Ishikawa (cell line): ENCODE data around the gene STAG2.
A peak's percentile ranks its signal among the peaks of the same experiment; 100 is the strongest.

ENCODE experiments used
- CEBPB ChIP-seq: IDR thresholded peaks from 2 replicates; pipeline ENCODE4 v1.6.1; 2012
- CREB1 ChIP-seq: IDR thresholded peaks from 2 replicates; pipeline ENCODE4 v1.6.1; 2012; ENCODE audit warnings: low read depth
- EGR1 ChIP-seq: IDR thresholded peaks from 2 replicates; pipeline ENCODE4 v1.6.1; 2012
- EP300 ChIP-seq: IDR thresholded peaks from 2 replicates; pipeline ENCODE4 v1.6.1; 2012; ENCODE audit warnings: borderline replicate concordance
- FOXM1 ChIP-seq: IDR thresholded peaks from 2 replicates; pipeline ENCODE4 v1.6.1; 2012; ENCODE audit warnings: low read depth, borderline replicate concordance
- NFIC ChIP-seq: IDR thresholded peaks from 2 replicates; pipeline ENCODE4 v1.6.1; 2012
- RAD21 ChIP-seq: IDR thresholded peaks from 2 replicates; pipeline ENCODE4 v1.6.1; 2012; ENCODE audit warnings: low read depth
- TAF1 ChIP-seq: IDR thresholded peaks from 2 replicates; pipeline ENCODE4 v1.6.1; 2012; ENCODE audit warnings: low read depth, mild to moderate bottlenecking
- TCF12 ChIP-seq: IDR thresholded peaks from 2 replicates; pipeline ENCODE4 v1.6.1; 2012; ENCODE audit warnings: low read depth
- TEAD4 ChIP-seq: IDR thresholded peaks from 2 replicates; pipeline ENCODE4 v1.6.1; 2012
- YY1 ChIP-seq: IDR thresholded peaks from 2 replicates; pipeline ENCODE4 v1.6.1; 2012; ENCODE audit warnings: low read depth
- ZBTB7A ChIP-seq: IDR thresholded peaks from 2 replicates; pipeline ENCODE4 v1.6.1; 2012; ENCODE audit warnings: low read depth
- TF ChIP-seq, protein P1 (sequence below): IDR thresholded peaks from 2 replicates; pipeline ENCODE4 v1.6.1; 2012
- TF ChIP-seq, protein P2 (sequence below): IDR thresholded peaks from 2 replicates; pipeline ENCODE4 v1.6.1; 2012
- TF ChIP-seq, protein P3 (sequence below): IDR thresholded peaks from 2 replicates; pipeline ENCODE4 v1.6.1; 2012; ENCODE audit warnings: low read depth, mild to moderate bottlenecking

The STAG2 gene

DNA sequence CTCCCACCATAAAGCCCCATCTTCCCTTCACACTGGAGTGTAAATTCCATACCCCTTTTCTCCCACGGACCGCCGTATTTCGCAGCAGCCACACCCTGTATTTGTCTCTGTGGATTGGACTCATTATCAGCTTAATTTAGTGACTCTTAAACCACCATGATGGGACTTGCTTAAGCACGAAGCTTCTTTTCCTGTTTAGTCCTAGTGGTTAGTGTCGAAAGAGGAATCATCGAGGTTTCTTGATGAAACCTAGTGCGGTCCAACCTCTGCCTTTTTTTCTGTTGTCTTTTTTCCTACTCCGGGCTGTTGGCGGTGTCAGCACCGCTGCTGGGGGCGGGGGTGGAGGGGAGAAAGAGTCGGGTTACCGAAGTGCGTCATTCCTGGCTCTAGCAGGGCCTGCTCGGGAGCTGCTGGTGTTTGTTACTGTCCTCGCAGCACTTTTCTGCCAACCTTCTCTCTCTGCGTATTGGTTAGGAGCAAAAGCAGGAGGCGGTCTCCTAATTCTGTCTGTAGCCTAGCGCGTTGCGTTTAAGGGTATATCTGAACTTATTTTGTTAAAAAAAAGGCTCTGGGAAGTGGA lies 1.4 kb downstream of the STAG2 start:
- TF ChIP-seq CEBPB (no peak), YY1 (no peak), TEAD4 (0 out of 2 replicates have a peak, but pooled peaks have one; percentile 18), CREB1 (no peak), EGR1 (peak; percentile 51; the same call in 1 of the 2 replicates), TCF12 (no peak), EP300 (no peak), TAF1 (no peak; the same call in 1 of the 2 replicates), ZBTB7A (no peak), FOXM1 (no peak), NFIC (no peak), RAD21 (no peak)
- TF ChIP-seq, protein P1, sequence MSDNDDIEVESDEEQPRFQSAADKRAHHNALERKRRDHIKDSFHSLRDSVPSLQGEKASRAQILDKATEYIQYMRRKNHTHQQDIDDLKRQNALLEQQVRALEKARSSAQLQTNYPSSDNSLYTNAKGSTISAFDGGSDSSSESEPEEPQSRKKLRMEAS = 0 out of 2 replicates have a peak, but pooled peaks have one; percentile 14
- TF ChIP-seq, protein P2, sequence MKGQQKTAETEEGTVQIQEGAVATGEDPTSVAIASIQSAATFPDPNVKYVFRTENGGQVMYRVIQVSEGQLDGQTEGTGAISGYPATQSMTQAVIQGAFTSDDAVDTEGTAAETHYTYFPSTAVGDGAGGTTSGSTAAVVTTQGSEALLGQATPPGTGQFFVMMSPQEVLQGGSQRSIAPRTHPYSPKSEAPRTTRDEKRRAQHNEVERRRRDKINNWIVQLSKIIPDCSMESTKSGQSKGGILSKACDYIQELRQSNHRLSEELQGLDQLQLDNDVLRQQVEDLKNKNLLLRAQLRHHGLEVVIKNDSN = no peak
- TF ChIP-seq, protein P3, sequence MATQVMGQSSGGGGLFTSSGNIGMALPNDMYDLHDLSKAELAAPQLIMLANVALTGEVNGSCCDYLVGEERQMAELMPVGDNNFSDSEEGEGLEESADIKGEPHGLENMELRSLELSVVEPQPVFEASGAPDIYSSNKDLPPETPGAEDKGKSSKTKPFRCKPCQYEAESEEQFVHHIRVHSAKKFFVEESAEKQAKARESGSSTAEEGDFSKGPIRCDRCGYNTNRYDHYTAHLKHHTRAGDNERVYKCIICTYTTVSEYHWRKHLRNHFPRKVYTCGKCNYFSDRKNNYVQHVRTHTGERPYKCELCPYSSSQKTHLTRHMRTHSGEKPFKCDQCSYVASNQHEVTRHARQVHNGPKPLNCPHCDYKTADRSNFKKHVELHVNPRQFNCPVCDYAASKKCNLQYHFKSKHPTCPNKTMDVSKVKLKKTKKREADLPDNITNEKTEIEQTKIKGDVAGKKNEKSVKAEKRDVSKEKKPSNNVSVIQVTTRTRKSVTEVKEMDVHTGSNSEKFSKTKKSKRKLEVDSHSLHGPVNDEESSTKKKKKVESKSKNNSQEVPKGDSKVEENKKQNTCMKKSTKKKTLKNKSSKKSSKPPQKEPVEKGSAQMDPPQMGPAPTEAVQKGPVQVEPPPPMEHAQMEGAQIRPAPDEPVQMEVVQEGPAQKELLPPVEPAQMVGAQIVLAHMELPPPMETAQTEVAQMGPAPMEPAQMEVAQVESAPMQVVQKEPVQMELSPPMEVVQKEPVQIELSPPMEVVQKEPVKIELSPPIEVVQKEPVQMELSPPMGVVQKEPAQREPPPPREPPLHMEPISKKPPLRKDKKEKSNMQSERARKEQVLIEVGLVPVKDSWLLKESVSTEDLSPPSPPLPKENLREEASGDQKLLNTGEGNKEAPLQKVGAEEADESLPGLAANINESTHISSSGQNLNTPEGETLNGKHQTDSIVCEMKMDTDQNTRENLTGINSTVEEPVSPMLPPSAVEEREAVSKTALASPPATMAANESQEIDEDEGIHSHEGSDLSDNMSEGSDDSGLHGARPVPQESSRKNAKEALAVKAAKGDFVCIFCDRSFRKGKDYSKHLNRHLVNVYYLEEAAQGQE = no peak

DNA sequence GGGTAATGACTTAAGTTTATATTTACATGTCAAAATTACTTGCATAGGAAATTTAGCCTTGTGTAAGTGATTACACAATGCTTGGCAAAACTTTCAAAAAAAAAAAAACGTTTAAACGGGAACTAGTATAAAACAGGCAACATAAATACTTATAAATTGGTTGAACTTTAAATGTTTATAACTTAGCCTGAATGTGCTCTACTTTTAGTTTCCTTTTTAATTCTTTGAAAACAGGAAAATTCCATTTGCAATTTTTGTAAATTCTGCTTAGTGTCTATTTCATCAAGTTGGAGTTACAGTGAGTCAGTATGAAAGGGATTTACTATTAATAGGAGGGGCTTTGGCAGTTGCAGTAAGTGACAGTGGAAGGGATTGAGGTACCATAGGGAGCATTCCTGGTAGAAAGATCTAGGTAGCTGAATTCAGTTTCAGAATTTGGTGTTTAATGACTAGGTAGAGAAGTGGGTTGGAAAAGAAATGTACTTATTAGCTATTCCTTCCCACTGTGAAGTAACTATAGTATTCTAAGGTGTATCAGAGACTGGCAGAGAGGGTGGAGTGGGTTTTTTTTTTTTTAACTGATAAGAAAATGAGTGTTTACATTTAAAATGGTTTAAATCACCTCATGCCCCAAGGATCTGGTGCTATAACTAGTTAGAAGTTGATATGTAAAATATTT lies 2.8 kb downstream of the STAG2 start:
- TF ChIP-seq, protein P1 = no peak
- TF ChIP-seq EGR1 (no peak), TCF12 (no peak), FOXM1 (no peak), NFIC (no peak), RAD21 (no peak), ZBTB7A (no peak), EP300 (no peak), TEAD4 (no peak), CREB1 (no peak), CEBPB (no peak), YY1 (no peak), TAF1 (no peak)
- TF ChIP-seq, protein P3 = no peak
- TF ChIP-seq, protein P2 = no peak

DNA sequence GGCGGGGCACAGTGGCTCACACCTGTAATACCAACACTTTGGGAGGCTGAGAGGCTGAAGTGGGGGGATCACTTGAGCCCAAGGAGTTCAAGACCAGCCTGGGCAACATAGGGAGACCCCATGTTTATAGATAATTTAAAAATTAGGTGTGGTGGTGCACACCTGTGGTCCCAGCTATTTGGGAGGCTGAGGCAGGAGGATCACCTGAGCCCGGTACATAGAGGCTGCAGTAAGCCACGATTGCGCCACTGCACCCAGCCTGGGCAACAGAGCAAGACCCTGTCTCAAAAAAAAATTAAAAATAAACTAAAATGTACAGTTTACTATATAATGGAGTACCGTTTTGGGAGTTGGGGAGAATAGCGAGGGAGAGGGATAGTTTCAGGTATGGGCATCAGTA lies 4.2 kb downstream of the STAG2 start:
- TF ChIP-seq RAD21 (no peak), YY1 (no peak), EGR1 (no peak), TEAD4 (no peak), CREB1 (no peak), ZBTB7A (no peak)
- TF ChIP-seq, protein P2 = no peak
- TF ChIP-seq, protein P3 = no peak
